Stimulated activated CD8-positive, alpha-beta memory T cell treated with anti-CD3 and anti-CD28 coated beads, Interleukin-7, amount 100 ng/mL, for 4 hours (primary cell): ENCODE measurements around the gene PACC1.

Experiments used
- DNase-seq, 2 donors: peaks; one replicate each; pipeline ENCODE4 v3.0.0-alpha.2; 2020; ENCODE audit warnings: low read depth in 2 of 2

PACC1 gene

DNA sequence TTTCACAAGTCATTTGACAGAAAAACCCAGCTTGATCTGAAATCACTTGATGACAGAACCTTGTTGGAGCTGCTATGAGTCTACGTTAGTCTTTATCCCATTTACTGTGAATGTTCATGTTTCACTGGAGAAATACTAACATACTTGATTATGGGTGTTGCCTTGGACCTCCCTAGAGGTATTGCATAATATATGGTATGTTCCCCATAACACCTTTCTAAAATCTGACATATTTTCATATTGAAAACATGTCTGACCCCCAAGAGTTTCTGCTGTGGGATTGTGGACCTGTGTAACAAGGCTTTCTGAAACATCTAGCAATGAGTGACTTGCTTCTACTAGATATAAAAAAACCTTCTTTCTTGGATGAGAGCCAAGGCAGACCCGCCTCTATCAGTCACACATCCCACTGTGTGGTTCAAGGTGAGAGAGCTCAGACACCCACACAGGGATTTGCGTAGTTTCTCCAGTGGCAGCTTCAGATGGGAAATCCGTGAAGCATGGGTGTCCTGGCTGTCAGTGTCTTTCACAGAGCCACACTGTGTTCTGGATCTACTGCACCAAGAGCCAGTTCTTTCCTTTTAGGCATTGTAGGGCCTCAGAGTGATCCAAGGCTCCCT is 22.6 kb upstream of the PACC1 start:
- no peak for DNase-seq

DNA sequence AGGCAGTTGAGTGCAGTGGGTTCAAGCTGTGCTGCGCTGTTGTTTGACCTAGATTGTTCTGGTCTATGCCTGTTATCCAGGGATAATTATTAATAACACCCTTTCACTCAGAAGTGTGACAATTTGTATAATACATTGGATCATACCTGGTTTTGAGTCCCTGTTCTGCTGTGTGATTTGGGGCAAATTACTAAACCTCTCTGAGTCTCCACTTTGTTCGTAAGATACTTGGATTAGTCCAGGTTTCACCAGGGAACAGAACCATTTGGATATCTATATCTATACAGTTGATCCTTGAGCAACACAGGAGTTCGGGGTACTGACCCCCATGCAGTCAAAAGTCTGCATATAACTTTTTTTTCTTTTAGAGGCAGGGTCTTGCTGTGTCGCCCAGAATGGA is 20.3 kb upstream of the PACC1 start:
- DNase-seq: no peak

DNA sequence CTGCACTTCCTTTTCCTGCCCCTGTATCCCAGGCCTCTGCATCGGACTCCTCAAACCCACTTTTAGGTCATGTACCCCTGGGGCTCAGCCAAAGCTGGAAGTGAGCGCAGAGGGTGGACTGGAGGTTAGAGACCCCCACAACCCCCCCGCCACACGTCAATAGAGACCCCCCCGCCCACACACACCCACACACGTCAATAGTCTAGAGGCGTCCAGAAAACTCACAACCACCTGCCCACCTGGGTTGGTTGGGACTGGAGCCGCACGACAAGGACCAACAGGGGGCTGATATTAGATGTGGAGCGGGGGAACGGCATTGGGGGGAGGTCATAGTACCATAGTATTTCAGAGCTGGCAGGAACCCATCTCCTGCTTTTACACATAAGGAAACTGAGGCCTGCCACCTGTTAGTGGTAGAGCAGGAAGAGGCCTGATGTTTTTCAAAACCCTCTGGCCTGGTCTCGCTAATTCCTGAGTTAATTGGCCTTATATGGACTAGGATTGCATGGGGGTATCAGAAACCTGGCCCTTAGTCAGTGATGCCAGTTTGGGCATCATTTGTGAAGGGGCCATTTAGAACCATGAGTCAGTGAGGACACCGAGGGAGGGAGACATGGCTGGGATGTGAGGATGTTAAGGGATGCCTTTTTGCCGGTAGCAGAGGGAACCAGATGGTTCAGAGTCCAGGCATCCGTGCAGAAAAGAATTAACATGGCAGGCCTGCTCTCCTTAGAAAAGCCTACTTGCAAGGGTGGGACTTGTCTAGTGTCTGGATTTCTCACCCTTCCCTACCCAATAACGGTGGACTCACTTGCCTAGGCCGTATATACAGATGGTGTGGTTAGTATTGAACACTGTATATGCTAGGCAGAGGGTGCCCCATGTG is 19.1 kb upstream of the PACC1 start:
- no peak for DNase-seq

DNA sequence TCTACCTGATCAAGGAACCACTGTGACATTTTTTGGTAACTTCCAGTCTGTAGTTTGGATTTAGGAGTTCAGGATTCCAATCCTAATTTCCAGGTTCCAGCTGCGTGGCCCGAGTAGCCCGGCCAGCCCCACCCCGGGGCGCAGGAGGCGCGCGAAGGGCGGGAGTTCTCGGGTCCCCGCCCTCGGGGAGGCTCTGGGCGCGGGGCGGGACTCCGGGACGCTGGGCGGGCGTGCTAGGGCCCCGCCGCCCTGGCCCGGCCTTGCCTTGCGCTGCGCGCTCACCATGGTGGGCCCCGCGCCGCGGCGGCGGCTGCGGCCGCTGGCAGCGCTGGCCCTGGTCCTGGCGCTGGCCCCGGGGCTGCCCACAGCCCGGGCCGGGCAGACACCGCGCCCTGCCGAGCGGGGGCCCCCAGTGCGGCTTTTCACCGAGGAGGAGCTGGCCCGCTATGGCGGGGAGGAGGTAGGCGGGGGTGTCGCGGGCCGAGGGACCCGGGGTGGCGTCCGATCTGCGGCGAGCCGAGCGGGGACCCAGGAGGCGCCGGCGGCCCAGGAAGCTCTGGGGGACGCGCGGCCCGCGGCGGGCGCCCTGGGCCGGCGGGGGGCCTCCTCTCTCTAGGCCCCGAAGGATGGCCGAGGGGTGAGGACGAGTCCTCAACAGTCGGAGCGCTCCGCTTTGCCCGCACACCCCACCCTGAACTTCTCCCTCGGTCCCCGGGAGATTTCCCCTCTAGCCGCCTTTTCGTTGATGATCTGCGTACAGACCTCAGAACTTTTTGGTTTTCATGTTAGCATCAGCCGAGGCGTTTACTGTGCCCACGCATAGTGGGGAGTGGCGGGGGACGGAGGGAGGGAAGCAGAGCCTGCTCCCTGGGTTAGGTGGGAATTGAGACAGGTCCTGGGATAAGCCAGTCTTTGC is 18.2 kb upstream of the PACC1 start, which contains the start of gene NENF:
Gene NENF, plus strand, starts transcription at position 260 of the 916 bp plus-strand sequence. Its CDS starts 24 bp downstream, at position 284.
- peak; percentile 29 to 72 for DNase-seq

DNA sequence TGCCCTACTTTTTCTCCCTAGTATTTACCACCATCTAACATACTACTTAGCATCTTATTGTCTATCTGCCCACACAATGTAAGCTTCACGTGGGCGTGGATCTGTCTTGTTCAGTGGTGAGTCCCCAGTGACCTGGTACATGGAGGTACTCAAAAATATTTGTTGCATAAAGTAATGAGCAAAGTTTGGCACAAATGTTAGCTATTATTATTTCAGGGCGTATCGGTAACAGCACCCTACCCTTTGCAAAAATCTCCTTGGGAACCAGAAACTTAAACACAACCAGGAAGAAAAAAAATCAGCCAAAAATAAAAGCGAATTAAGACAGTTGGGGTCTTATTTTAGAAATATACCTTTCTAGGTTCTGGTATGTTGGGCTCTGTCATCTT is 17.6 kb upstream of the PACC1 start:
- no peak for DNase-seq

DNA sequence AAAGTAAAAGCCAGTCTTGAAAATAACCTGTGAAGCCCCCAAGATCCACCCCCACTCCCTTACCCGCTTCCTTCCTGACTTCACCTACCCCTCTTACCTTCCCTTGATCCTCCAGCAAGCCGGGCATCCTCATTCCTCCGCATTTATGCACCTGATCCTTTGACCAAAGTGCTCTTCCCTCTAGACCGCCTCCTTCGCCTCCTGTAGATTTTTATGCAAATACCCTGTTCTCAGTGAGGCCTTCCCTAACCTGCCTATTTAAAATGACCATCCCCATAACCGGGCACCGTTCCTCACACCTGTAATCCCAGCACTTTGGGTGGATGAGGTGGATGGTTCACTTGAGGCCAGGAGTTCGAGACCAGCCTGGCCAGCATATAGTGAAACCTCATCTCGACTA is 17.0 kb upstream of the PACC1 start:
- no peak for DNase-seq

DNA sequence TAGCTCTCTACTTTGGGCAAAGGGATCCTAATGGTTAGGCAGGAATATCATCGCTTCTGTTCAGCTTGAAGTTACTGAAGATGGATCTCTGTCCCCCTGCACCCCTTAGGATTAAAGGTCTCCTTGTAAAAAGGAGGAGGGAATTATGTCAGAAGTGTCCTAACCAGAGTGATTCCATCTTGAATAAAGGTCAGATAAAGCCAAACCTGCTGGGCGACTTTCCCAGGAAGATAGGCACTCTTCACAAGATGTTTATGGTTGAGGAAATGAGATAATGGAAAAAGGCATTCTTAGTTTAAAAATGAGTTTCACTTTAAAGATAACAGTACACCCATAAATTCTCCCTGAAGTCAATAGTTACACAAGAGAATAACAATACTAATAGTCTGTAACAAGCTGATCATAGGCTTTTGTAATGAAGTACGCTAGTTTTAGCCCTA is 16.3 kb upstream of the PACC1 start:
- DNase-seq: no peak

DNA sequence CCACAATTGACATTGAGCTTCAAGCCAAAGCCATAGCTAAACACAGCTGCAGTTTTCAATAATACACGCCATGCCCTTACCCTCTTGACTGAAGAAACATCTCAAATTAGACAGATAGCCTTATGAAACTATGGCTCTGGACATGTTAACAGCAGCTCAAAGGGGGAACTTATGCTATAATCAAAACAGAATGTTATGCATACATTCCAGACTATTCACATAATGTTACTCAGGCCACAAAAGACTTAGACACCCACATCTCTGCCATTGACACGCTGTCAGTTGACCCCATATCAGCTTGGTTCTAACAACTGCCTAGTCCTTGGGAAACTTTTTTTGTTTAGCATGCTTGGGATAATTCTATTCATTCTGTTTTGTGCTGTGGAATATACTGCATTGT is 15.7 kb upstream of the PACC1 start:
- no peak for DNase-seq

DNA sequence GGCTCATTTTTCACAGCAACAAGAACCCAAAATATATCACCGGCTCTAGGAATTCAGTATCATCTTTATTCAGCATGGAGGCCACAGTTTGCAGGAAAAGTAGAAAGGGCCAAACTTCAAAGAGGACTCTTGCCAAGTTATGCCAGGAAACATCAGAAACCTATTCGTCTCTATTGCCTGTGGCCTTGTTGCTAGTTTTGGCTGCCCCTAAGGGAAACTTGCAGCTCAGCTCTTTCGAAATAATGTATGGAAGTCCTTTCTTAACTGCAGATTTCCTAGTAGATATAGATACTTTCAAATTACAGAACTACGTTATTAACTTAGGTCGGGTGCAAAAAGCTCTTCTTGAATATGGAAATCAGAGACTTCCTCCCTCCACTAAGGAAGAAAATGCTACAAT is 13.8 kb upstream of the PACC1 start:
- no peak for DNase-seq

DNA sequence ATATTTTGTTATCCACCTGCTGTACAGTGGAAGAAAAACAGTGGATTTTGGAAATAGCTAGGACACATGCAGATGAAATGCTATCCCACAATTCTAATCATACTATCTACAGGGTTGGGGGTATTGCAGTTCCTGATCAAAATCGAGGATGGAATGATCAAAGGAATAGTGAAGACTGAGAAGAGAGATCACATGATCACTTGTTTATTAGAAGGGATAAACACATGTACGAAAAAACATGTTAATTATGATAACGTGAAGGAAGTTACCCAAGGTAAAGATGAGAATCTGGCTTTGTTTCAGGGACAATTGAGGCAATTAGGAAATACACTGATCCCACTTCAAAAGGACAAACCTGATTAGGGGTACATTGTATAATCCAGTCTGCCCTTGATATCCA is 9.2 kb upstream of the PACC1 start:
- no peak for DNase-seq

DNA sequence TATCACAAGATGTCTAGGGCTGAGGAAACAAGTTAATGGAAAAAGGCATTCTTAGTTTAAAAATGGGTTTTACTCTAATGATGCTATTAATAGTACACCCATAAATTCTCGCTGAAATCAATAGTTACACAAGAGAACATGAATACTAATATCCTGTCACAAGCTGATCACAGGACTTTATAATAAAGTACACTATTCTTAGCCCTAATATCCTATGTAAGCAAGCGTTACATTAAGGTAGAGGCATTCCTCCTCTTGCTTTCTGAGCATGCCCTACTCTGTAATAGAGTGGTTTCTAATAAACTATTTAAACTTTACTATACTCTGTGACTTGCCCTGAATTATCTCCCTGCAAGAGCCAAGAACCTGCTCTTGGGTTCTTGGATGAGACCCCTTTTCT is 6.5 kb upstream of the PACC1 start:
- no peak for DNase-seq

DNA sequence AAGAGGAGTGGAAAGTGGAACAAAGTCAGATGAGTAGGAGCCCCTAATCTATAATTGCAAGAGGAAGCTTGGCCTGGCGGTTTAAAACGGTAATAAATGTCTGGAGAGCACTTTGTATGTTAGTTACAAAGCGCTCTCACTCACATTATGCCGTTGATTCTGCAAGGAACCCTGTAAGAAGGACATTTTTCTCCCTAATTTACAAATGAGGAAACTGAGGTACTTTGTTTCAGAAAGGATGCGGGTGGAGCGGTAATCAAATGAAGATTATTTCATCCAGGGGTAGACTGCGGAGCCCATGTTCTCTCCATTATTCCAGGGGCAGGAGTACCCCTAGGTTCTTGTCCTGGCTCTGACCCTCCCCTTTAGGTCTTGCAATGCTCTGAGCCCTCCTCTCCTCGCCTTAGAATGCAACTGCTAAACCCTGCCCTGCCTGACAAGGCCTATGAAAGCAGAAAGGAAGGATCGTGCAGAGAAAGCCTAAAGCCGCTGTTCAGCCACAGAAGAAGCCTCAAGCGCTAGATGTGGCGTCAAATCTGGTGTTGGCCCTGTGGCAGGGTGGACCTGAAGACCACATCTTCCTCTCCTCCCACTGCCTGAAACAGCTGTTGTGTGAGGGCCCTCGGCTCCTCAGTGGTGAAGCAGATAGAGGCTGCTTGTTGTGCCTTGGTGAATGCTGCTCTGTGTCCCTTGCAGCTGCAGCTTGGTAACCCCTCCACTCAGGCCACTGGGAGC is 588 bp upstream of the PACC1 start:
- no peak for DNase-seq

DNA sequence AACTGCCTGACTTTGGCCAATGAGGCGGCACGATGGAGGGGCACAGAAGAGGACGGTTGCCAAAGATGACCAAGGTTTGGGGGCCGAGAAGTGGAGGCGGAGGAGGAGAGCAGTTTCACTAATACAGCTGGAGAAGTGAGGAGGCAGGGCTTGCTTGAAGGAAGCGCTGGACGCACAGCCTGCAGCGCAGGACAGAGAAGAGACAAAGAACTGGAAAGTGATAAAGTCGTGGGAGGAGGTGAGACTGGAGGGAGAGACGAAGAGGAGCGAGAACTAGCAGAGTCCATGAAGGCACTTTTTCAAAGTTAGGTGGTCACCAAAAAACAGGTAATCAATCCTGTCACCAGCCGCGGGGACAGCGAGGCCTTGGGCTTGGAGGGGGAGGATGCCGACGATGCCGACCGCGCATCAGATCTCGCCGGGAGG is 771 bp downstream of the PACC1 start:
- no peak for DNase-seq

DNA sequence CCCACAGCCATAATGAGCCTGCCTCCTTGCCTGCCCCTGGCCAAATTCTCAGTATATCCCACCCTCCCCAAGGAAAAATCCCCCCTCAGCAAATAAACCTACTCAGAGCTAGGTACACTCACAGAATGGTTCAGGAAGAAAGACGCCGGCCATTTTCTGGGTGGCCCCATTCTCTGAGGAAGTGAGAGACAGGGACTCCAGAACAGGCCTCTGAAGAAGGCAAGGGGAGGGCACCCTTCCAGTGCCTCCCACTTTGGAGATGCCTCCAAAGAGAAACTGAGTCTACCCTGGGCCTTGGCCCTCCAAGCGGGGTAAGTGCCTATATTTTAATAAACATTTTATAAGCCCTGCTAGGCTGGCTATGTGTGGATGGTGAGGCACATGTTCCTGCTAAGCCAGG is 2.3 kb downstream of the PACC1 start:
- DNase-seq: no peak

DNA sequence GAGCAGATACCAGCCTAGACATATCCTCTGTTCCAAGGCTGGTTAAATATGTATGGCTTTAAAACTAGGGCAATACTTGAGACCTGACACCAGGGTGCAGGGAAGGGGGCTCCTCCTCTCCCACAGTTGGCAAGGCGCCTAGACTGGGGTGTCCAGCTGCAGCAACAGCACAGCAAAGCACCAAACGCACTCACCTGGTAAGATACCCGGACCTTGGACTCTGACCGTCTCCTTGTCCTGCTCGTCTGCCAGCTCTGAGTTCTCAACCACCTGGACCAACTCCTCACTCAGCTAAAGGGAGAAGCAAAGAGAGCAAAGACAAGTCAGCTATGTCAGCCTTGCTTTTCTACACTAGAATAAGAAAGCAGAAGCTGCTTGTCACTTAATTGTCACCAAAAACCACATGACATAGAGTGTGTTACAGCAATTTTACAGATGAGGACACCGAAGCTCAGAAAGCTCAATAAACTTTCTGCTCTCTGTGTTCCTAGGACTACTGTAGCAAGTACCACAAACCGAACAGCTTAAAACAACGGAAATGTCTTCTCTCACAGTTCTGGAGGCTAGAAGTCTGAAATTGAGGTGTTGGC is 4.4 kb downstream of the PACC1 start:
- no peak for DNase-seq

DNA sequence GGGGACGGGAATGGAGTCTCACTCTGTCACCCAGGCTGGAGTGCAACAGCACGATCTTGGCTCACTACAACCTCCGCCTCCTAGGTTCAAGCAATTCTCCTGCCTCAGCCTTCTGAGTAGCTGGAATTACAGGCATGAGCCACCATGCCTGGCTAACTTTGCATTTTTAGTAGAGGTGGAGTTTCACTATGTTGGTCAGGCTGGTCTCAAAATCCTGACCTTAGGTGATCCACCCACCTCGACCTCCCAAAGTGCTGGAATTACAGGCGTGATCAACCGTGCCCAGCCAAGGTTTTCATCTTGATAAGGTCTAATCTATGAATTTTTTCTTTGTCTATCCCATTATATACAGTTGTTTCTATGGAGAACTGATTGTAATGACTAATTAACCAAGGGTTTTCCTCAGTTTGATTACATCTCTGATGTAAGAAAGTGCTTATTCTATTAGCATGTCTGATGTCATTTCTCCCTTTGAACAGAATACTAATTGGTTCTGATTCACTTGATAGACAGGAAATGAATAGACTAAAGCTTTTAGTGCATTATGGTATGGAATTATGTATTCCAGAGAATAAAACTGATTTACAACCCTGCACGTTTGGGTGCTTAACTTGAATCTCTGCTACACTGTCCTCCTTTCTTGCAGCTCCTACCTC is 11.9 kb downstream of the PACC1 start:
- no peak for DNase-seq

DNA sequence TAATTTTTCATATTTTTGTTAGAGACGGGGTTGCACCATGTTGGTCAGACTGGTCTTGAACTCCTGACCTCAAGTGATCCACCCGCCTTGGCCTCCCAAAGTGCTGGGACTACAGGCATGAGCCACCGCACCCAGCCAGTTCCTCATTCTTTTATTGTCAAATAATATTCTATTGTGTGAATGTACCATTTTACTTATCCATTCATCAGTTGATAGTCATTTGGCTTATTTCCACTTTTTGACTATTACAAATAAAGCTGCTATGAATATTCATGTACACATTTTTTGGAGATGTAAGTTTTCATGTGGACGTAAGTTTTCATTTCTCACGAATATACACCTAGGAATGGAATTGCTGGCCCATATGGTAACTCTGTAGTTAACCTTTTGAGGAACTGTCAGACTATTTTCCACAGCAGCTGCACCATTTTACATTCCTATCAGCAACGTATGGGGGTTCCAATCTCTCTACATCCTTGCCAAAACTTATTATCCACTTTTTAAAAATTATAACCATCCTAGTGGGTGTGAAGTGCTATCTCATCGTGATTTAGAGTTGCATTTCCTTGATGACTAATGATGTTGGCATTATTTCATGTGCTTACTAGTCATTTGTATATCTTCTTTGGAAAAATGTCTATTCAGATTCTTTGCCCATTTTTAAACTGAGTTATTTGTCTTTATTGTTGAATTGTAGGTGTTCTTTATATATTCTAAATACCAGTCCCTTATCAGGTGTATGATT is 12.7 kb downstream of the PACC1 start:
- no peak for DNase-seq

DNA sequence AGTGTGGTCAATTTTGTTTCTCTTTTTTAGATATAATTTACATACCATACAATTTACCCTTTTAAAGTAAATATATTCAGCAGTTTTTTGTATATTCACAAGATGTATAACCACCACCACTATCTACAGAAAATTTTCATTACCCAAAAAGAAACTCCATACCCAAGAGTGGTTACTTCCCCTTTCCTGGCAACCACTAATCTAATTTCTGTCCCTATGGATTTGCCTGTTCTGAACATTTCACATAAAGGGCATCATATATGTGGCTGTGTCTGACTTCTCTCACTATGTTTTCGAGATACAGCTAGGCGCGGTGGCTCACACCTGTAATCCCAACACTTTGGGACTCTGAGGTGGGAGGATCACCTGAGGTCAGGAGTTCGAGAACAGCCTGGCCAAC is 13.6 kb downstream of the PACC1 start:
- no peak for DNase-seq

DNA sequence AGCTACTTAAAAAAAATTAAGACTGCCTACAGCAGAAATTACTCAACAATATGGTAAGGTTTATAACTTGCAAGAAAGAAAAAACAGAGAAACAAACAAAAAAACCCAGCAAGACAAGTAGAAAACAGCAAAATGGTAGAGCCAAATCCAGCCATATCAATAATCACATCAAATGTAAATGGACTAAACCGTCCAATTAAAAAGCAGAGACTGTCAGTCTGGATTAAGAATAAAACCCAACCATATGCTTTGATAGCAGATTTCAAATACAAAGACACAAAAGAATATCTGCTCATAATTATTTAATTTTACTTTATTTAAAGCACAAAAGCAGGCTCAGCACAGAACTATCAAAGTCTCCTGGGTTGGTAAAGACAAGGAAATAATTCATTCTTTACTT is 17.5 kb downstream of the PACC1 start:
- DNase-seq: no peak

DNA sequence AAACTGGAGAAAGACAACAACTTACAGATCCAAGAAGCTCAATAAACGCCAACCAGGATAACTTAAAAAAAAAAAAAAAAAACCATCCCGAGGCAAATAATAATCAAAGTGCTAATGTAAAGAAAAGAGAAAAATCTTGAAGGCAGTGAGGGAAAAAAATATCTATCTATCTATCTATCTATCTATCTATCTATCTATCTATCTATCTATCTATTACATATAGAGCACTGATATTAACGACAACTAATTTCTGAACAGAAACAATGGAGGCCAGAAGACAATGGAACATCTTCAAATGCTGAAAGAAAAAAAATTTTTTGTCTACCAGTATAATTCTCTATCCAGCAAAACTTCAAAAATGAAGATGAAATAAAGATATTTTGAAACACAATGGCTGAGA is 18.0 kb downstream of the PACC1 start:
- no peak for DNase-seq
